ENCODE results near the gene PLCL1. TPM values are rescaled to one million over a fixed set of nuclear protein-coding genes. Genes with fewer than 3 reads are reported as not detected.

Gene PLCL1
- total RNA-seq, 1 donor from 2014 or later, result 13.6 TPM

GRCh38 chr2:197958592-197959150 lies 154.3 kb downstream of the PLCL1 start:
- Mint-ChIP-seq H3K36me3 (ENCODE audit: low read depth, unreplicated experiment) (no peaks in the 10 kb centered on the region), H3K27me3 (ENCODE audit: unreplicated experiment) (peaks cover 2% of the 10 kb centered on the region), H3K4me1 (ENCODE audit: unreplicated experiment) (peaks cover 14% of the 10 kb centered on the region), H3K9me3 (ENCODE audit: unreplicated experiment) (no peaks in the 10 kb centered on the region), H3K27ac (ENCODE audit: unreplicated experiment) (no peak overlapping the region), H3K4me3 (ENCODE audit: unreplicated experiment) (no peak overlapping the region)
- DNase-seq (ENCODE audit: low spot score), result no peak
- TF ChIP-seq CTCF (IDR thresholded peaks at IDR 0.05; ENCODE audit: unreplicated experiment), result no peak

GRCh38 chr2:197959383-197959782 lies 155.0 kb downstream of the PLCL1 start:
- TF ChIP-seq CTCF (IDR thresholded peaks at IDR 0.05; ENCODE audit: unreplicated experiment), result no peak
- Mint-ChIP-seq H3K36me3 (ENCODE audit: low read depth, unreplicated experiment) (no peaks in the 10 kb centered on the region), H3K4me3 (ENCODE audit: unreplicated experiment) (no peak overlapping the region), H3K27ac (ENCODE audit: unreplicated experiment) (no peak overlapping the region), H3K9me3 (ENCODE audit: unreplicated experiment) (no peaks in the 10 kb centered on the region), H3K4me1 (ENCODE audit: unreplicated experiment) (peaks cover 11% of the 10 kb centered on the region), H3K27me3 (ENCODE audit: unreplicated experiment) (peaks cover 2% of the 10 kb centered on the region)
- no peak for DNase-seq (ENCODE audit: low spot score)

- no peaks in the 10 kb centered on the region for H3K36me3 Mint-ChIP-seq (ENCODE audit: low read depth, unreplicated experiment)
- H3K27ac Mint-ChIP-seq (ENCODE audit: unreplicated experiment), result no peak overlapping the region
- H3K4me3 Mint-ChIP-seq (ENCODE audit: unreplicated experiment), result no peak overlapping the region
- H3K9me3 Mint-ChIP-seq (ENCODE audit: unreplicated experiment), result no peaks in the 10 kb centered on the region
- peaks cover 4% of the 10 kb centered on the region for H3K4me1 Mint-ChIP-seq (ENCODE audit: unreplicated experiment)
- H3K27me3 Mint-ChIP-seq (ENCODE audit: unreplicated experiment), result no peaks in the 10 kb centered on the region
- TF ChIP-seq CTCF (IDR thresholded peaks at IDR 0.05; ENCODE audit: unreplicated experiment), result no peak
- DNase-seq (ENCODE audit: low spot score), result no peak
Observed at GRCh38 chr2:197960786-197961185, 156.4 kb downstream of the PLCL1 start.

- TF ChIP-seq CTCF (IDR thresholded peaks at IDR 0.05; ENCODE audit: unreplicated experiment), result no peak
- H3K4me3 Mint-ChIP-seq (ENCODE audit: unreplicated experiment), result no peak overlapping the region
- H3K36me3 Mint-ChIP-seq (ENCODE audit: low read depth, unreplicated experiment), result no peaks in the 10 kb centered on the region
- peaks cover 4% of the 10 kb centered on the region for H3K4me1 Mint-ChIP-seq (ENCODE audit: unreplicated experiment)
- H3K27ac Mint-ChIP-seq (ENCODE audit: unreplicated experiment), result no peak overlapping the region
- no peak for DNase-seq (ENCODE audit: low spot score)
- no peaks in the 10 kb centered on the region for H3K9me3 Mint-ChIP-seq (ENCODE audit: unreplicated experiment)
- no peaks in the 10 kb centered on the region for H3K27me3 Mint-ChIP-seq (ENCODE audit: unreplicated experiment)
Observed at GRCh38 chr2:197964720-197965119, 160.3 kb downstream of the PLCL1 start.

- no peak overlapping the region for H3K4me3 Mint-ChIP-seq (ENCODE audit: unreplicated experiment)
- H3K36me3 Mint-ChIP-seq (ENCODE audit: low read depth, unreplicated experiment), result no peaks in the 10 kb centered on the region
- H3K27me3 Mint-ChIP-seq (ENCODE audit: unreplicated experiment), result no peaks in the 10 kb centered on the region
- no peak for TF ChIP-seq CTCF (IDR thresholded peaks at IDR 0.05; ENCODE audit: unreplicated experiment)
- H3K9me3 Mint-ChIP-seq (ENCODE audit: unreplicated experiment), result no peaks in the 10 kb centered on the region
- DNase-seq (ENCODE audit: low spot score), result no peak
- no peak overlapping the region for H3K27ac Mint-ChIP-seq (ENCODE audit: unreplicated experiment)
- H3K4me1 Mint-ChIP-seq (ENCODE audit: unreplicated experiment), result peaks cover 4% of the 10 kb centered on the region
Observed at GRCh38 chr2:197965756-197966155, 161.4 kb downstream of the PLCL1 start.
